ENCODE data around the gene RSBN1L. TPM values are rescaled to one million over a fixed set of nuclear protein-coding genes. Genes with fewer than 3 reads are reported as not detected.
"Not testable (repeated sequence)": the region's sequence is repeated elsewhere in the genome, so short reads cannot be mapped to it uniquely, and the experiment has no call there.

Gene RSBN1L
- total and polyA plus RNA-seq, 2 of the 8 experiments (the other 6 are each of a cell fraction or from before 2014, with no cell fraction given) = 4.1 to 22.1 TPM

DNA sequence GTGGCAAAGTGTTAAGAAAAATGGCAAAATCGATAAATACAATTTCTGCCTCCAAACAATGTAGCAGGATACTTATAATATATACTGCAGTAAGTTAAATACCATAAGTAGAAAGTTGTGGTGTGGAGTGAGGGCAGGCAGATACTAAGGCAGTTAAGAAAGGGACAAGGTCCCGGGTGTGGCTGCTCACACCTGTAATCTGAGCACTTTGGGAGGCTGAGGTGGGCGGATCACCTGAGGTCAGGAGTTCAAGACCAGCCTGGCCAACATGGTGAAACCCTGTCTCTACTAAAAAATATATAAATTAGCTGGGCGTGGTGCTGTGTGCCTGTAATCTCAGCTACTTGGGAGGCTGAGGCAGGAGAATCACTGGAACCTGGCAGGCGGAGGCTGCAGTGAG lies 21.3 kb downstream of the RSBN1L start:
- not testable (repeated sequence) for H3K23ac ChIP-seq (ENCODE audit: insufficient read length); H2BK5ac ChIP-seq (ENCODE audit: low read depth, low read length); H4K5ac ChIP-seq (ENCODE audit: insufficient read length, low read depth, low read length); H2BK15ac ChIP-seq (ENCODE audit: low read length); H2AK5ac ChIP-seq (ENCODE audit: low read depth, low read length); H3K18ac ChIP-seq (ENCODE audit: extremely low read depth, low read length); FAIRE-seq; H3K4me1 ChIP-seq (replicated peaks in 1 of 4; ENCODE audit: control insufficient read depth in 3 of 4, insufficient read depth in 4 of 4, low read length in 3 of 4); H4K91ac ChIP-seq (replicated peaks; ENCODE audit: insufficient read length, low read length); H3K9me3 ChIP-seq (ENCODE audit: insufficient read depth in 2 of 2, low read depth in 1 of 2, low read length in 1 of 2); H3K4ac ChIP-seq (replicated peaks; ENCODE audit: insufficient read length, low read depth, low read length); H3K27ac ChIP-seq (ENCODE audit: low read depth, low read length); H3K56ac ChIP-seq (replicated peaks; ENCODE audit: insufficient read length, low read depth, low read length); H2BK120ac ChIP-seq (replicated peaks; ENCODE audit: low read depth, low read length); H3K36me3 ChIP-seq (ENCODE audit: control insufficient read depth in 2 of 4, insufficient read depth in 4 of 4, low read length in 3 of 4); H3K9ac ChIP-seq (replicated peaks in 1 of 4; ENCODE audit: extremely low read depth in 1 of 4, low read depth in 3 of 4, low read length in 3 of 4); H4K8ac ChIP-seq (ENCODE audit: extremely low read depth, insufficient read depth, low read length); H3K14ac ChIP-seq (ENCODE audit: insufficient read length); H3K79me1 ChIP-seq (ENCODE audit: low read depth, low read length); H3K4me3 ChIP-seq (ENCODE audit: extremely low read depth in 1 of 4, insufficient read depth in 2 of 4, low read depth in 3 of 4, low read length in 4 of 4); H3K4me2 ChIP-seq (ENCODE audit: insufficient read depth in 1 of 2, low read depth in 2 of 2, low read length in 2 of 2); H3K27me3 ChIP-seq (replicated peaks in 1 of 4; ENCODE audit: control insufficient read depth in 3 of 4, extremely low read depth in 1 of 4, insufficient read depth in 3 of 4, low read length in 3 of 4); H4K20me1 ChIP-seq (replicated peaks in 1 of 2; ENCODE audit: control insufficient read depth in 1 of 2, insufficient read depth in 2 of 2, low read length in 2 of 2); H2AFZ ChIP-seq (ENCODE audit: low read length); DNase-seq (ENCODE audit: low read depth in 1 of 2, low spot score in 2 of 2); H2BK20ac ChIP-seq (ENCODE audit: low read length); H3K23me2 ChIP-seq (ENCODE audit: low read depth, low read length); H2BK12ac ChIP-seq (ENCODE audit: low read depth, low read length)
- POLR2A ChIA-PET (ENCODE audit: partially characterized antibody) = interaction anchor here (1.6 kb wide), 1 partner anchor 22 kb away, joined by 4 read pairs; the partner anchor contains the start of gene RSBN1L
- 88% methylated on average over 5 of the region's 5 CpGs; no CpG with 5 or more reads in 1 of the 2 experiments for WGBS, 2 experiments (ENCODE audit: extremely low coverage in 1 of 2, insufficient coverage in 1 of 2, insufficient read length in 1 of 2, insufficient replicate concordance in 2 of 2, low coverage in 1 of 2, low lambda C conversion rate in 2 of 2, missing lambda C conversion rate in 1 of 2)
- CTCF ChIA-PET (ENCODE audit: partially characterized antibody) = interaction anchor here (1.1 kb wide), 1 partner anchor 66 kb away, joined by 3 read pairs; no protein-coding TSS in a partner anchor
- H3K79me2 ChIP-seq (ENCODE audit: control insufficient read depth in 1 of 2, insufficient read depth in 2 of 2, low read length in 2 of 2) = peaks cover 6 to 95% of the 10 kb centered on the region in 2 experiments

Measured in H1 (cell line).